NCI-H82 treated with DMSO at 0.1 percent for 48 hours (cell line): ENCODE data around the gene ENO1.
"Not testable (repeated sequence)": the region's sequence is repeated elsewhere in the genome, so short reads cannot be mapped to it uniquely, and the experiment has no call there.

ENCODE experiments used
- DNase-seq: peaks from one replicate; lab custom pipeline; 2025; ENCODE audit not compliant: unreplicated experiment; lab: John Stamatoyannopoulos, UW

Gene ENO1

GRCh38 chr1:8897505-8897904, 19.0 kb upstream of the ENO1 start:
- DNase-seq, result not testable (repeated sequence)

GRCh38 chr1:8896775-8897174, 18.3 kb upstream of the ENO1 start:
- not testable (repeated sequence) for DNase-seq

GRCh38 chr1:8892026-8892425, 13.5 kb upstream of the ENO1 start:
- DNase-seq, result no peak

- DNase-seq, result no peak
Observed at GRCh38 chr1:8891401-8891800, 12.9 kb upstream of the ENO1 start.

- no peak for DNase-seq
Observed at GRCh38 chr1:8889925-8890785, 11.7 kb upstream of the ENO1 start.

- DNase-seq, result no peak
Observed at GRCh38 chr1:8889103-8889846, 10.8 kb upstream of the ENO1 start.

- DNase-seq, result no peak
Observed at GRCh38 chr1:8886589-8886988, 8.1 kb upstream of the ENO1 start.

- DNase-seq, result not testable (repeated sequence)
Observed at GRCh38 chr1:8886031-8886524, 7.6 kb upstream of the ENO1 start.

- not testable (repeated sequence) for DNase-seq
Observed at GRCh38 chr1:8884105-8884504, 5.6 kb upstream of the ENO1 start.

- no peak for DNase-seq
Observed at GRCh38 chr1:8883491-8883890, 5.0 kb upstream of the ENO1 start.

- no peak for DNase-seq
Observed at GRCh38 chr1:8879922-8880676, 1.6 kb upstream of the ENO1 start.

- no peak for DNase-seq
Observed at GRCh38 chr1:8879464-8879921, 1.0 kb upstream of the ENO1 start.

GRCh38 chr1:8878698-8879463, 395 bp upstream of the ENO1 start:
- peak; percentile 79 for DNase-seq

GRCh38 chr1:8876087-8876486, 2.4 kb downstream of the ENO1 start:
- DNase-seq, result no peak

- DNase-seq, result no peak
Observed at GRCh38 chr1:8875216-8875861, 3.1 kb downstream of the ENO1 start.

GRCh38 chr1:8874230-8875201, 4.0 kb downstream of the ENO1 start:
- no peak for DNase-seq

GRCh38 chr1:8873506-8874229, 4.8 kb downstream of the ENO1 start:
- DNase-seq, result no peak

- no peak for DNase-seq
Observed at GRCh38 chr1:8873001-8873400, 5.5 kb downstream of the ENO1 start.
